NCI-H446 treated with DMSO at 0.1 percent for 48 hours (cell line): ENCODE measurements around the gene ATP2C2.
"Not testable (repeated sequence)": the region's sequence is repeated elsewhere in the genome, so short reads cannot be mapped to it uniquely, and the experiment has no call there.

ENCODE experiments used
- DNase-seq: peaks from one replicate; lab custom pipeline; 2025; lab: John Stamatoyannopoulos, UW

The ATP2C2 gene

GRCh38 chr16:84341528-84342295 is 26.6 kb upstream of the ATP2C2 start:
- DNase-seq, result no peak

- not testable (repeated sequence) for DNase-seq
These were observed 24.5 kb upstream of the ATP2C2 start for GRCh38 chr16:84343800-84344199.

- no peak for DNase-seq
These were observed 23.6 kb upstream of the ATP2C2 start for GRCh38 chr16:84344781-84345180.

- DNase-seq, result no peak
These were observed 21.2 kb upstream of the ATP2C2 start for GRCh38 chr16:84347161-84347560.

GRCh38 chr16:84348386-84348888 is 19.9 kb upstream of the ATP2C2 start:
- DNase-seq, result no peak

- DNase-seq, result no peak
These were observed 18.3 kb upstream of the ATP2C2 start for GRCh38 chr16:84349862-84350684.

GRCh38 chr16:84350685-84351400 is 17.5 kb upstream of the ATP2C2 start:
- DNase-seq, result no peak

- DNase-seq, result no peak
These were observed 16.7 kb upstream of the ATP2C2 start for GRCh38 chr16:84351630-84352029.

- no peak for DNase-seq
These were observed 14.0 kb upstream of the ATP2C2 start for GRCh38 chr16:84354306-84354705.

- DNase-seq, result no peak
These were observed 13.2 kb upstream of the ATP2C2 start for GRCh38 chr16:84355149-84355548.

GRCh38 chr16:84356176-84356575 is 12.2 kb upstream of the ATP2C2 start:
- DNase-seq, result no peak

GRCh38 chr16:84356591-84357116 is 11.7 kb upstream of the ATP2C2 start:
- no peak for DNase-seq

GRCh38 chr16:84357191-84357651 is 11.1 kb upstream of the ATP2C2 start:
- DNase-seq, result no peak

- DNase-seq, result no peak
These were observed 9.6 kb upstream of the ATP2C2 start for GRCh38 chr16:84358601-84359295.

- DNase-seq, result no peak
These were observed 9.0 kb upstream of the ATP2C2 start for GRCh38 chr16:84359326-84359725.

GRCh38 chr16:84360170-84360569 is 8.2 kb upstream of the ATP2C2 start:
- DNase-seq, result no peak

GRCh38 chr16:84360748-84361147 is 7.6 kb upstream of the ATP2C2 start:
- DNase-seq, result no peak

- no peak for DNase-seq
These were observed 6.8 kb upstream of the ATP2C2 start for GRCh38 chr16:84361546-84361945.

- DNase-seq, result no peak
These were observed 5.8 kb upstream of the ATP2C2 start for GRCh38 chr16:84362471-84362941.

GRCh38 chr16:84366208-84366607 is 2.1 kb upstream of the ATP2C2 start:
- no peak for DNase-seq

GRCh38 chr16:84367297-84367680 is 1.0 kb upstream of the ATP2C2 start:
- no peak for DNase-seq
